ENCODE data around the gene ACSM2A. TPM values are rescaled to one million over a fixed set of nuclear protein-coding genes. Genes with fewer than 3 reads are reported as not detected.
"Not testable (repeated sequence)": the region's sequence is repeated elsewhere in the genome, so short reads cannot be mapped to it uniquely, and the experiment has no call there.

ACSM2A gene, protein sequence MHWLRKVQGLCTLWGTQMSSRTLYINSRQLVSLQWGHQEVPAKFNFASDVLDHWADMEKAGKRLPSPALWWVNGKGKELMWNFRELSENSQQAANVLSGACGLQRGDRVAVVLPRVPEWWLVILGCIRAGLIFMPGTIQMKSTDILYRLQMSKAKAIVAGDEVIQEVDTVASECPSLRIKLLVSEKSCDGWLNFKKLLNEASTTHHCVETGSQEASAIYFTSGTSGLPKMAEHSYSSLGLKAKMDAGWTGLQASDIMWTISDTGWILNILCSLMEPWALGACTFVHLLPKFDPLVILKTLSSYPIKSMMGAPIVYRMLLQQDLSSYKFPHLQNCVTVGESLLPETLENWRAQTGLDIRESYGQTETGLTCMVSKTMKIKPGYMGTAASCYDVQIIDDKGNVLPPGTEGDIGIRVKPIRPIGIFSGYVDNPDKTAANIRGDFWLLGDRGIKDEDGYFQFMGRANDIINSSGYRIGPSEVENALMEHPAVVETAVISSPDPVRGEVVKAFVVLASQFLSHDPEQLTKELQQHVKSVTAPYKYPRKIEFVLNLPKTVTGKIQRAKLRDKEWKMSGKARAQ
- total RNA-seq = 0.26 TPM

DNA sequence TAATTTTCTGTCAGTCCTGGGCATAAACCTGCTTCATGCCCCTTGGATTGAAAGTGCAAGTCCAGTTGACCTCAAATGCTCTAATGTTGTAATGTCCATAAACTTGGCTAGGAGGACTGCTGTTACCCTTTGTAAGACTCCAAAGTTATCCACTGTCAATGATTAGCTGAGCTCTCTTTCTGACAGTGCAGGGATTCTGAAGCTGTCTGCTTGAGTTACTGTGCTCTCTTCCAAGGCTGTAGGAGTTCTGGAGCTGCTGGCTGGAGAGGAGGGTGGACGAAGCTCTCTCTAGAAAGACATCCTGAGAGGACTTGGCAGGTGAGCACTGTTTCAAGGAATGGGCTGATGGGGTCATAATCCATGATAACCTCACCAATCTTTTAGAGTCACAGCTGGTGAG lies at the start of gene ACSM2A:
Gene ACSM2A, plus strand, starts transcription at position 158 of the 400 bp plus-strand sequence. CDS start 8,594 bp downstream, outside the sequence.
- not testable (repeated sequence) for DNase-seq (ENCODE audit: low spot score)

DNA sequence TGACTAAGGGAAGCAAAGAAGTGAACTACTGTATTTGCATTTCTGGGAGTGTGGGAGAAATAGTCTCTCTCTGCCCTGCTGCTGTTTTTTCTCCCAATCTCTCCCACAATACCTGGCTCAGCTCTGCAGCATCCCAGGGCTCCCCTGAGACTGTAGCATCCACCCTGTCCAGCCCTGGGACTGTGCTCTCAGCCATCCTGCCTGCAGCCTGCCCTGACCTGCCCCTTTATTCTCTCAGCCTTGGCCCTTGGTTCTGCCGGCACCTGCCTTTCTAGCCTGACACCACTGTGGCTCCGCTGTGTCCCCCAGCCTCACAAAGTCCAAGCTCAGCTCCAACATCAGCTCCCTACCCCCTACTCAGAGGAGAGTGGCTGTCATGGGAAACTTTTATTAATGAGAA lies 48.7 kb upstream of the ACSM2A start:
- DNase-seq (ENCODE audit: low spot score) = no peak

DNA sequence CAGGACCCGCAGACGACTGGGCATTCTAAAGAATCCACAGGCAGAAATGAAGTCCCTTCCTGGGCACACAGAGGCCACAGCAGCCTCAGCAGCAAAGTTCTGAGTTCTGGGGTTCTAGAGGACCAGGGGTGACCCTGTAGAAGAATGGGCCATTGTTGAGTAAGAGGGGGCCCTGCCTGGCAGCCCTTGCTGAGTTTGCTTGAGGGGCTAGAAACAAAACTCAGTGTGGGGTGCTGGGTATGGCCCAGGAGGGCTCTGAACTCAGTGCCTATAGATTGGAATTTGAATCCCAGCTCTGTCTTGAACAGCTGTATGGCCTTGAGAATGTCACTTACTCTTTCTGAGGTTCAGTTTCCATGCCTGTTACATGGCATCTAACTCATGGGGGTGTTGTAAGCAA lies 46.7 kb upstream of the ACSM2A start, which contains the start of gene PDILT:
Gene PDILT, minus strand, starts transcription at position 101 of the 400 bp plus-strand sequence. CDS start 5,437 bp downstream, outside the sequence.
- DNase-seq (ENCODE audit: low spot score) = no peak

DNA sequence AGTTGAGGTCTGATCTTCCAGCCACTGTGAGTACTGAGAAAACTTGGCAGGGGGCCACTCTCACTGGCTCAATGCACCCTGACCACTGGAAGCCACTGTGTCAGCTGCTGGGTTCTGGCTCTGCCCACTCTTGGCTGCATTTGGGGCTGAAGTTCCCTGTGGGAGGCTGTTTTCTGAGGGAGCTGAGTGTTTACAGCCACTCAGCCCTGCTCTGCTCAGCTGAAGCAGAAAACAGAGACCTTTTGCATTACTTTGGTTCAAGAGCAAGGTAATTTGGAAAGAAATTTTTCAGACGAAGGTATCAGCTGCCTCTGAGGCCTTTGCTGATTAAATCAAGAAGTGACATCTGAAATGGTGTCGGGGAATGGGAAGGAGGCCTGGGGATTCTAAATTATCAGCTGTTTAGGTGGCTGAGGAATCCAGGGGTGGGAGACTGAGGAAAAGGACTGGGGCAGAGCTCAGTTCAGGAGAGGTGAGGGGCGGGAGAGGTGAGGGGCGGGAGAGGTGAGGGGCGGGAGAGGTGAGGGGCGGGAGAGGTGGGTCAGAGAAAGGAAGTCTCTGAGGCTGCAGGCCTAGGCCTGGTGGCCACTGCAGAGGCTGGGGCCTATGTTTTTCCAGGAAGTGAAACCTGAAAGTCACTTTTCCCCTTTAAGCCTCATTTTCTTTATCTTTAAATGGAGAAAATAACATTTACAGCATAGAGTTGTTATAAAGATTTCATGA lies 41.8 kb upstream of the ACSM2A start, which contains the start of gene ACSM5:
Gene ACSM5, plus strand, starts transcription at position 137 of the 723 bp plus-strand sequence. CDS start 1,951 bp downstream, outside the sequence.
- peak; percentile 49 for DNase-seq (ENCODE audit: low spot score)

DNA sequence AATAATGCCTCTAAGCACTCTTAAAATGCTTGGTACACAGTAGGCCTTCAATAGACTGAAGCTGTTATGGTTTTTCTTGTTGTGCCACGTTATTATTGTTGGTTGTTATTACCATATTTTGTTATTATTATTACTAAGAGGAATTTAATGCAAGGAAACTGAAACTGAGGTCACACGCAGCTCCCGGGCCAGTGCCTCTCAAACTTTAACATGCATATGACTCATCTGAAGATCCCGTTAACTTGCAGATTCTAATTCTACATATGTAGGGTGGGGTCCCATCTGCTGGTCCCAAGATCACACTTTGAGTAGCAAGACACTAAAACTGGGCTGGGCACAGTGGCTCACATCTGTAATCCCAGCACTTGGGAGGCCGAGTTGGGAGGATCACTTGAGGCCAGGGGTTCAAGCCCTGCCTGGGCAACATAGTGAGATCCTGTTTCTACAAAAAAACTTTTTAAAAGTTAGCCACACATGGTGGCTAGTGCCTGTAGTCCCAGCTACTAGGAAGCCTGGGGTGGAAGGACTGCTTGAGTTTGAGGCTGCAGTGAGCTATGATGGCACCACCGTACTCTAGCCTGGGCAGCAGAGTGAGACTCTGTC lies 41.1 kb upstream of the ACSM2A start:
- DNase-seq (ENCODE audit: low spot score) = no peak

DNA sequence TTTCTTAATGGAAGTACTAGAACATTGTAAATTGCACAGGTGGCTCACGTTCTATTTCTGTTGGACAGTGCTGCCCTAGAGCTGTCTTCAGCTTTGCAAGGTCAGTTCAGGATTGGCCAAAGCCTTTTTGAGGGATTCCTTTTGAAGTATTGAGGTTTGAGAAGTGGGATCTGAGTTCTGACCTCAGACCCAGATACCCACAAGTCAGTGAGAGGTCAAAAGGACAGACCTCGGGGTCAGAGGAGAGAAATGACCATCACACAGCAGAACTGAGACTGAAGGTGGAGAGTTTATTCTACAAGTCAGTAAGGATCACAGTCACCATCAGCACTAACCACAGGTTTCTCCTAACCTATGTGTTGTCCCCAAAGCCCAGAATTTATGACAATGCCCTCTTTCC lies 40.3 kb upstream of the ACSM2A start:
- no peak for DNase-seq (ENCODE audit: low spot score)

DNA sequence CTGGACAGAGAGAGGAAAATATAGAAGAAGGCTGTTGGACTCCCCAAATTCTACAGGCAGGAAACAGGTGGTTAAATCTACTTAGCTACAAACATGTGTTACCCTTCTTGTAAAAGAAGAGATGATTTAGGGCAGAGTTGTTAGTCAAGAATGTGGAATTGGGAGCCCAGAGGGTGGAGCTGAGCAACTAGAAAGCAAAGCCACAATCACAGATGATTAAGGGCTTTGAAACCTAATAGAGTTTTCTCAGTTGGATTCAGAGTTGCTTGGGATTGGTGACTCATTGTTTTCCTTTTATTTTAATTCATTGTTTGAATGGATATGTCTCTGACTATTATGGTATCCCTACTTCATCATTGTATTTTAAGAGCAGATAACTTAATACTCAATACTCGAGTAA lies 35.8 kb upstream of the ACSM2A start:
- DNase-seq (ENCODE audit: low spot score) = no peak

DNA sequence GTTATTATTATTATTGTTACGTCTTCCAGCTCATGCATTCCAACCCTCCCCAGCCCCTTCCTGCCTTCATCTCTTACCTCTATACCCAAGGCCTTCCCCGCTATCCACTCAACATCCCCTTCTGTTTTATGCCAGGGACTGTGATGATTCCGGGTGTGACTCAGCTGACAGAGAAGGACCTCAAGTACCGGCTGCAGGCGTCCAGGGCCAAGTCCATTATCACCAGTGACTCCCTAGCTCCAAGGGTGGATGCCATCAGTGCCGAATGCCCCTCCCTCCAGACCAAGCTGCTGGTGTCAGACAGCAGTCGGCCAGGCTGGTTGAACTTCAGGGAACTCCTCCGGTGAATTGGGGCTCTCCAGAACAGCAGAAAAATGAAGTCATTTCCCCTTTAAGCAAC lies 32.2 kb upstream of the ACSM2A start:
- DNase-seq (ENCODE audit: low spot score) = not testable (repeated sequence)

DNA sequence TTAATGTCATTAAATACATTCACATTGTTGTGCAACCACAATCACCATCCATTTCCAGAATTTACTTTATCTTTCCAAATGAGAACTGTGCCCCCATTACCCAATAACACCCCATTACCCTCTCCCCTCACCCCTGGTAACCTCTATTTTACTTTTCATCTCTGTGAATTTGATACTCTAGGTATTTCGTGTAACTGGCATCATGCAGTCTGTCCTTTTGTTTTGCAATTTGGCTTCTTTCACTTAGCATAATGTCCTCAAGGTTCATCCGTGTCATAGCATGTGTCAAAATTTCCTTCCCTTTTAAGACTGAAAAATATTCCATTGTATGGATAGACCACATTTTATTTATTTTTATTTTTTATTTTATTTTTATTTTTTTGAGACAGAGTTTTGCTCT lies 29.6 kb upstream of the ACSM2A start:
- not testable (repeated sequence) for DNase-seq (ENCODE audit: low spot score)

DNA sequence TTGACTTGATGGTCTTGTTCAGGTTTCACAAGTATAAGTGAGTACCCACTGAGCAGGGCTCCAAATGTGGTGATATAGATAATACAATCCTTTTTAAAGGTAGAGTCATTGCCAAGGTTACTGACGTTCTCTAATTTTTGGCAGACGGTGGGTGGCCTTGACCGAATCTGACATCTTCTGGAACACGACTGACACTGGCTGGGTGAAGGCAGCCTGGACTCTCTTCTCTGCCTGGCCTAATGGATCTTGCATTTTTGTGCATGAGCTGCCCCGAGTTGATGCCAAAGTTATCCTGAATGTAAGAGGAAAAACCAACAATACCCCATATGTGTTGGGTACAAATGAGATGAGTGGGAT lies 27.6 kb upstream of the ACSM2A start:
- not testable (repeated sequence) for DNase-seq (ENCODE audit: low spot score)

DNA sequence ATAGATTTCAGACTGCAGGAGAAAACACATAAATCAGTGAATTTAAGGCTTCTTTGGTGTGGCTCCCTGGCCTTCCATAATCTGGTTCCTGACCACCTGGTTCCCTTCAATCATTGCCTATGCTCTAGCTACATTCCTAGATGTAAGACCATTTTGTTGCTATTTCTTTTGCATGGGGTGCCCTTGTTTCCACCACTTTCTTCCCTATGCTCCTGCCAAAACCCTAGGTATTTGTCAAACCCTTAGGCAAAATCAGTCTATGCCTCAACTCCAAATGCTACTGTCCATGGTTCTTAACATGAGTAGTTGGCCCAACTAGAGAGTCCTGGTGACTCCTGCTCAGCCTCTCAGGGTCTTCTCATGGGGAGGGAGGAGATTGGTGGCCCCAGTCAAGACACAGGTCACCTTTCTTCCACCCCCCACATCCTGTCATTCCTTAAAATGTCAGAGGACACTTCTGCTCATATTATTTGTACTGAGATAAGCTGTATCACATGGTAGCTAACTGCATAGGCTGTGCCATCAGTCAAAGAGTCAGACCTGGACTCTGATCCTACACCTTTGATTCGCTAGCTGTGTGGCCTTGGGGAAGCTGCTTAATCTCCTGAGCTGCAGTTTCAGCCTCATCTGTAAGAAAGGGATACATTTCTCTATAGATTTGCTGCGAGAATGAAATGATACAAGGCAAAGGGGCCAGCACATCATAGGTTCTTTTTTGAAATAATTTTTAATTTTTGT lies 27.0 kb upstream of the ACSM2A start:
- DNase-seq (ENCODE audit: low spot score) = no peak

DNA sequence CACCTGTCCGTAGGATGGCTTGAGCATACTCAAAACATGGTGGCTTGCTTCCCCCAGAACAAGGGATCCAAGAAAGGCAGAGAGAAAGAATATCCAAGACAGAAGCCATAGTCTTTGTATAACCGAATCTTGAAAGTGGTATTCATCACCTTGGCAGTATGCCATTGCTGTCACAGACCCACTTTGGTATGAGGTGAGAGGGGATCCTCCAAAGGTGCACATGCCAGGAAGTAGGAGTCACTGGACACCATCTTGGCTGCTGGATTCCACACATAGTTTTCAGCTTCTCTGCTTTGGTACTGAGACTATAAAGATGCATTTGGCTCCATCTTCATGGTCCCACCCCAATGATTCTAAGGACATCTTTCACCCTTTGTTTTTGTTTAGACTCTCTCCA lies 23.9 kb upstream of the ACSM2A start:
- DNase-seq (ENCODE audit: low spot score) = not testable (repeated sequence)

DNA sequence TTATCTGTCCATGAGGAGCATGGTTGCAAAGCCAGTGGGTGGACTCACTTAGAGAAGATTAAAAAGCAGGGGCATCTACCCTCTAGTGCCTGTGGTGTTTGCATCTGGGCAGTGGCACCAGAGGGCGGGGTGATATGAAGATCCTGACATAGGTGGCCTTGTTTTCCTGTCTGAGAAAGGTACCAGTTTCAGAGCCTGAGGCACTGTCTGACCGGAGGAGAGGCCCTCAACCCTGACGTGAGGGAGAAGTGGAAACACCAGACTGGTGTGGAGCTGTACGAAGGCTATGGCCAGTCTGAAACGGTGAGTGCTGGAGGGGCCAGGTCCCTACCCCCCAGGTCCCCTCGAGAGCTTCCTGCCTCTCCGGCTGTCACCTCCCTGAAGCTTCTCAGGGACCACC lies 21.8 kb upstream of the ACSM2A start:
- not testable (repeated sequence) for DNase-seq (ENCODE audit: low spot score)

DNA sequence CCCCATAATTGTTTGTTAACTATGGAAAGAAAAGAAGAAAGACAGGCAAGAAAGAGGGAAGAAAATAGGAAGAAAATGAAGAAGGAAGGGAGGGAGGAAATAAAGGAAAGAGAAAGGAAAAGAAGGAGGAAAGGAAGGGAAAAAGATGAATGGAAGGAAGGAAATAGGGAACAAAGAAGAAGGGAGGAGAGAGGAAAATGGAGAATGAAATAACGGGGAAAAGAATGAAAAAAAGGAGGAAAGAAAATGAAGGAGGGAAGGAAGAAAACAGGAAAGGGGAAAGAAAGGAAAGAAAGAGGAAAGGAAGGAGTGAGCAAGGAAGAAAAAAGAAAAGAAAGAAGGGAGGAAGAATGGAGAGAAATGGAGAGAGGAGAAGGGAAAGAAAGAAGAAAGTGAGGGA lies 20.8 kb upstream of the ACSM2A start:
- DNase-seq (ENCODE audit: low spot score) = not testable (repeated sequence)

DNA sequence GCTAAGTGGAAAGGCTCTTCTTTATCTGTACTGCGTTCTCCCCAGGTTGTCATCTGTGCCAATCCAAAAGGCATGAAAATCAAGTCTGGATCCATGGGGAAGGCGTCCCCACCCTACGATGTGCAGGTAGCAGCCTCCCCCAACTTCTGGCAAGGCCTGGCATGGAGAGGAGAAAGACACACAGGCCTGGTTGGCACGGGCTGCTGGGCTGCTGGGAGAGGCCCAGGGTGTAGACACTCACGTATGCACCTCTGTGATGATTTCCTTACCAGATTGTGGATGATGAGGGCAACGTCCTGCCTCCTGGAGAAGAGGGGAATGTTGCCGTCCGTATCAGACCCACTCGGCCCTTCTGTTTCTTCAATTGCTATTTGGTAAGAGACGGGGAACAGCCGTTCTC lies 20.4 kb upstream of the ACSM2A start:
- DNase-seq (ENCODE audit: low spot score) = no peak

DNA sequence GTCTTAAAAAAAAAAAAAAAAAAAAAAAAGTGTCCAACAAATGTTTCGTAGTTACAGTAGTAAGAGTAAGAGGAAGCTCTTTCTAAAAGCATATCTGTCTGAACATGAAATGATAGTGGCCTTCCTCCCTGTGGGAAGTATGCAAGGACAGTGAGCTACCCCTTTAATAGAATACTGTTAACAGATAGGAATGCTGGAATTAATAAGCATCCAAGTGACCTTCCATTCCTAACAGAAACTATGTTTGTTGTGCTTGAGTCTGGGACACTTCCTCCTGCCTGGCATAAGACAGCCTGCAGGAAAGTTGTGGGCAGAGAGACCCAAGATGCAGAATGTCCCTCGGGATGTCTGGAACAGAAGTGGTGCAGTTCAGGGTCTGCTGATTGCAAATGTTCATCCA lies 12.4 kb upstream of the ACSM2A start:
- DNase-seq (ENCODE audit: low spot score) = not testable (repeated sequence)

DNA sequence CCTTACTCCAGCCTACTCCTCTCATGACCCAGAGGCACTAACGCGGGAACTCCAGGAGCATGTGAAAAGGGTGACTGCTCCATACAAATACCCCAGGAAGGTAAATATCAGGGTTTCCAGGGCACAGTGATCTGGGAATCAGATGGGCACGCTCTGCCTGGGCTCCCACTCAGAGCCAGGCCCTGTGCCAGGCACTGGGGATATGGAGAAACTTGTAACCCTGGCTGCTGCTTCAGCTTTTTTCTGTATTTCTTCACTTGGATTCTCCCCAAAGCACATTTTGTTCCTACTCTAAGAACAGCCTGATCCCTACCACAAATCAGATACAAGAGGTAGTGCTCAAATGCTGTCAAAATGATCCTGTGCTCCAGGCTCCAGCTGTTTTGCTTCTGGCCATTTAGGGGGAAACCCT lies 11.5 kb upstream of the ACSM2A start:
- peak; percentile 14 for DNase-seq (ENCODE audit: low spot score)

DNA sequence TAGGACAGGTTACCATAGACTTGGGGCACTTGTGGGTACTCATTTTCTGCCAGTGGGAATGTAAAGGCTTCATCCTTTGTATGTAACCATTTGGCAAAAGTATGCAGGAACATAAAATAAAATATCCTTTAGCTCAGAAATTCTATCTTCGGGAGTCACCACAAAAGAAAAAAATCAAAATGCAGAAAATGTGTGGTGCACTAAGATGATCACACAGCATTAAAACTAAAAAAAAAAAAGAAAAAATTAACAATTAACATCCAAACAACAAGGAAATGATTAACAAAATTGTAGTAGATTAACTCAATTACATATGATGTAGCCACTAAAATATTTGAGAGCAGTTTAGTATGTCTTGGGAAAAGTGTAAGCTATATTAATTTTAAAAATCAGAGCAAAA lies 10.6 kb upstream of the ACSM2A start:
- not testable (repeated sequence) for DNase-seq (ENCODE audit: low spot score)

DNA sequence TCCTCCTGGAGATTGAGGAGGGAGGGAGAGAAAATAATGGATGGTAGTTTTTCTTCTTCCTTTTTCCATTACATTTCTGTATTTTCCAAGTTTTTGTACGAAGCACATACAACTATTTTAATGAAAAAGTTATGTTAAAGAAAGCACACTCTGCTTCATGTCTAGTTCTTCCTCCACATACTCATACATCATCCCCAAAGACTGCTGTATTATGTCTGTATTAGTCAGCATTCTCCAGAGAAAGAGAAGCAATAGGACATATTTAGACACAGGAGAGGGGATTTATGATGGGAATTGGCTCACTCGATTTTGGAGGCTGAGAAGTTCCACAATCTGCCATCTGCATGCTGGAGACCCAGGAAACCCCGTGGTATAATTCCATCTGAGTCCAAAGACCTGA lies 10.1 kb upstream of the ACSM2A start:
- no peak for DNase-seq (ENCODE audit: low spot score)

DNA sequence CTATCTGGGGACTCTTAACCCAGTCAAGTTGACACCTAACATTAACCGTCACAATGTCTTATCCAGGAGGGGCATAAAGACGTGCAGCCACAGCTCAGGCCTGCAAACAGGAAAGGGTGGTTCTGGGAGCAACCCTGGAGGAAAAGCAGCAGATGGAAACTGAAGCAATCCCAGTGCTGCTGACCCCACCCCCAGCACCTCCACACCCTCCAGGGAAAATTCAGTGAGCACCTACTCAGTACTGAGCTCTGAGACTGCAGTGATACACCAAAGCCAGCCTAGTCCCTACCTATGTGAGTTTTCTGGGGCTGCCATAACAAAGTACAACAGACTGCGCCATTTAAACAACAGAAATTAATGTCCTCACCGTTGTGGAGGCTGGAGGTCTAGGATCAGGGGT lies 9.5 kb upstream of the ACSM2A start:
- DNase-seq (ENCODE audit: low spot score) = not testable (repeated sequence)

DNA sequence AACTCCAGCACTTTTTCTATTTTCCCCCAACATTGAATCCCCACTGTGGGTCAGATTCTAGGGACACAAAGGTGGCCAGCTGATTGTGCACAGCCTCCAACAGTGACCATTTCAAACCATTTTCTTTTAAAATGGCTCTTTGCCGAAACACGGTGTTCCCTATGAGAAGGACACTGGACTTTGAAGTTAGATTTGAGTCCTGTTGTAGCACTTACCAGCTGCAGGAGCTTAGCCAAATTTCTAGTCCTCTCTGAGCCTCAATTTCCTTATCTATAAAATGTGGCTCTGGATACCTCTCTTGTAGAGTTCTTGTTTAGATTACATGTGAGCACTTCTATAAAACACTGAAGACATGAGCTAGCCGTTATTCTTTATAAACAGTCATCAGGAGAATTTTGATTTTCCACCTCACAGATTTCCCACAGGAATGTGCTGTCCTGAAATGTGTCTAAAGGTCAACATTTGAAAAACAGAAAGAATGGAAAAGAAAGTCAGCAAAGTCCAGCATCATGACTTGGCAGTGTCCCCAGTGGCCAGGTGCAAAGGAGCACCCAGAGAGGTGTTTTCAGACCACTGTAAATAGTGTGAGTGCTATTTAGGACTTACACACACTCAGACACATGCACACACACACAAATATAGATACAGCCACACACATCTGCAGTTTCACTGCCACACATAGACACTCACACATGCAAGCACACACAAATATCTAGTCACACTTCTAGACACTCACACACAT lies 4.5 kb upstream of the ACSM2A start:
- not testable (repeated sequence) for DNase-seq (ENCODE audit: low spot score)

Measured in mucosa of gallbladder (tissue), 1 donor.